RWPE1 (cell line): Measurements from ENCODE around the gene BORCS5.

Experiments
- CTCF ChIA-PET: fragments of 350-600 bp; sonication (Branson Sonifier 250); formaldehyde crosslinking; extraction: SDS; loops from one replicate; lab custom pipeline; 2021; lab: Yijun Ruan, JAX
- POLR2A ChIA-PET: fragments of 400-600 bp; formaldehyde crosslinking; extraction: SDS; loops from one replicate; lab custom pipeline; 2020; ENCODE audit warnings: antibody characterized with exemption; ENCODE audit not compliant: low non-redundant PET; lab: Yijun Ruan, JAX
- DNase-seq: peaks from one replicate; pipeline ENCODE4 v3.0.0; 2012; ENCODE audit warnings: low spot score
- H3K27ac ChIP-seq: fragments of 450-650 bp; 2 replicates; pipeline ENCODE4 v1.5.1; 2017
- CTCF ChIP-seq: fragments of 450-650 bp; conservative IDR thresholded peaks from 2 replicates; pipeline ENCODE4 v1.5.1; 2017; ENCODE audit warnings: low read depth, mild to moderate bottlenecking

The BORCS5 gene

GRCh38 chr12:12482150-12482761, 125.4 kb downstream of the BORCS5 start:
- H3K27ac ChIP-seq, result no peak overlapping the region
- DNase-seq, result no peak
- ChIA-PET CTCF (interaction anchor here (1.0 kb wide), 1 partner anchor 159 kb away, joined by 3 read pairs; no protein-coding TSS in a partner anchor), POLR2A (no interaction called here)
- TF ChIP-seq CTCF, result no peak

- CTCF ChIA-PET, result interaction anchor here (1.0 kb wide), 2 partner anchors 37 to 159 kb away, joined by 3 read pairs; no protein-coding TSS in a partner anchor
- DNase-seq, result no peak
- POLR2A ChIA-PET, result no interaction called here
- TF ChIP-seq CTCF, result no peak
- no peak overlapping the region for H3K27ac ChIP-seq
Measured at GRCh38 chr12:12482959-12483358, 126.1 kb downstream of the BORCS5 start.

GRCh38 chr12:12483438-12483837, 126.6 kb downstream of the BORCS5 start:
- H3K27ac ChIP-seq, result no peak overlapping the region
- POLR2A ChIA-PET, result interaction anchor here (0.6 kb wide), 1 partner anchor 28 kb away, joined by 4 read pairs; no protein-coding TSS in a partner anchor
- CTCF ChIA-PET, result interaction anchor here (1.0 kb wide), 1 partner anchor 36 kb away, joined by 3 read pairs; no protein-coding TSS in a partner anchor
- no peak for DNase-seq
- TF ChIP-seq CTCF, result no peak

- H3K27ac ChIP-seq, result no peak overlapping the region
- POLR2A ChIA-PET, result no interaction called here
- DNase-seq, result no peak
- TF ChIP-seq CTCF, result no peak
- CTCF ChIA-PET, result interaction anchor here (0.6 kb wide), 2 partner anchors 78 to 217 kb away, joined by 3 read pairs; no protein-coding TSS in a partner anchor
Measured at GRCh38 chr12:12486661-12487240, 129.9 kb downstream of the BORCS5 start.

- no peak for TF ChIP-seq CTCF
- H3K27ac ChIP-seq, result no peak overlapping the region
- no peak for DNase-seq
- ChIA-PET POLR2A (no interaction called here), CTCF (no interaction called here)
Measured at GRCh38 chr12:12487490-12487889, 130.6 kb downstream of the BORCS5 start.

- no peak for TF ChIP-seq CTCF
- no peak for DNase-seq
- ChIA-PET POLR2A (no interaction called here), CTCF (no interaction called here)
- no peak overlapping the region for H3K27ac ChIP-seq
Measured at GRCh38 chr12:12488296-12488695, 131.4 kb downstream of the BORCS5 start.
